GM19239 (cell line): ENCODE measurements around the gene GPD2.
A peak's percentile ranks its signal among the peaks of the same experiment; 100 is the strongest.
"Not testable (repeated sequence)": the region's sequence is repeated elsewhere in the genome, so short reads cannot be mapped to it uniquely, and the experiment has no call there.

Source experiments
- DNase-seq: peaks from one replicate; pipeline ENCODE4 v3.0.0; 2011; ENCODE audit warnings: low spot score; ENCODE audit not compliant: insufficient read length
- FAIRE-seq: peaks from 2 replicates; lab custom pipeline; 2011; peaks lifted over from hg19 to GRCh38; lab: Jason Lieb, UNC

The GPD2 gene

GRCh38 chr2:156517419-156517818 is 81.2 kb downstream of the GPD2 start:
- no peak for DNase-seq
- FAIRE-seq, result peak; percentile 21

- DNase-seq (no peak), FAIRE-seq (no peak)
Measured at GRCh38 chr2:156518138-156518537, 82.0 kb downstream of the GPD2 start.

- DNase-seq (no peak), FAIRE-seq (no peak)
Measured at GRCh38 chr2:156522864-156523440, 86.8 kb downstream of the GPD2 start.

GRCh38 chr2:156526950-156527636 is 90.9 kb downstream of the GPD2 start:
- DNase-seq, result peak; percentile 7

GRCh38 chr2:156528583-156528982 is 92.4 kb downstream of the GPD2 start:
- not testable (repeated sequence) for FAIRE-seq, DNase-seq

More at GRCh38 chr2:156526950-156527636, 90.9 kb downstream of the GPD2 start:
- peak; percentile 91 for FAIRE-seq

- peak; percentile 89 for FAIRE-seq
- no peak for DNase-seq
Measured at GRCh38 chr2:156532989-156533388, 96.8 kb downstream of the GPD2 start.

- FAIRE-seq (peak; percentile 87), DNase-seq (no peak)
Measured at GRCh38 chr2:156536534-156536933, 100.4 kb downstream of the GPD2 start.

- no peak for FAIRE-seq
- DNase-seq, result no peak
Measured at GRCh38 chr2:156537141-156537540, 101.0 kb downstream of the GPD2 start.

- FAIRE-seq (peak; percentile 90), DNase-seq (peak; percentile 6)
Measured at GRCh38 chr2:156538083-156538504, 101.9 kb downstream of the GPD2 start.

GRCh38 chr2:156539086-156539860 is 103.1 kb downstream of the GPD2 start:
- DNase-seq, result no peak
- peak; percentile 73 for FAIRE-seq

- DNase-seq (no peak), FAIRE-seq (peak; percentile 47)
Measured at GRCh38 chr2:156540706-156541105, 104.5 kb downstream of the GPD2 start.

- FAIRE-seq, result no peak
Measured at GRCh38 chr2:156541229-156541628, 105.0 kb downstream of the GPD2 start.

GRCh38 chr2:156541706-156542105 is 105.5 kb downstream of the GPD2 start:
- DNase-seq (no peak), FAIRE-seq (peak; percentile 84)

More at GRCh38 chr2:156541229-156541628, 105.0 kb downstream of the GPD2 start:
- no peak for DNase-seq

- no peak for FAIRE-seq
- DNase-seq, result no peak
Measured at GRCh38 chr2:156548413-156548812, 112.2 kb downstream of the GPD2 start.

GRCh38 chr2:156553714-156554442 is 117.7 kb downstream of the GPD2 start:
- no peak for DNase-seq
- peak; percentile 21 for FAIRE-seq

GRCh38 chr2:156561326-156561725 is 125.1 kb downstream of the GPD2 start:
- no peak for DNase-seq

GRCh38 chr2:156562124-156562523 is 125.9 kb downstream of the GPD2 start:
- DNase-seq, result no peak

More at GRCh38 chr2:156561326-156561725, 125.1 kb downstream of the GPD2 start:
- no peak for FAIRE-seq

GRCh38 chr2:156563994-156564753 is 128.0 kb downstream of the GPD2 start:
- DNase-seq, result no peak
- peak; percentile 33 for FAIRE-seq

More at GRCh38 chr2:156562124-156562523, 125.9 kb downstream of the GPD2 start:
- FAIRE-seq, result no peak

- DNase-seq (no peak), FAIRE-seq (peak; percentile 14)
Measured at GRCh38 chr2:156565066-156565710, 129.0 kb downstream of the GPD2 start.
